SK-N-SH (cell line): ENCODE measurements around the gene SLC2A4. TPM values are rescaled to one million over a fixed set of nuclear protein-coding genes. Genes with fewer than 3 reads are reported as not detected.
A peak's percentile ranks its signal among the peaks of the same experiment; 100 is the strongest.
"Not testable (repeated sequence)": the region's sequence is repeated elsewhere in the genome, so short reads cannot be mapped to it uniquely, and the experiment has no call there.

Source experiments
- CTCF ChIA-PET: fragments of 300-600, 350-600 bp; formaldehyde crosslinking; extraction: SDS; loops from one replicate; lab custom pipeline; 2021; lab: Yijun Ruan, JAX
- POLR2A ChIA-PET: fragments of 350-600 bp; sonication (Branson Sonifier 250); formaldehyde crosslinking; extraction: SDS; loops from one replicate; lab custom pipeline; 2020; ENCODE audit warnings: antibody characterized with exemption, inconsistent platforms; lab: Yijun Ruan, JAX
- DNase-seq: peaks from one replicate; pipeline ENCODE4 v3.0.0; 2012
- H2AFZ ChIP-seq: fragments of 200-600 bp; sonication (generic); 2 replicates; pipeline ENCODE4 v1.8.1; 2016; ENCODE audit warnings: antibody characterized with exemption, mild to moderate bottlenecking, low read depth
- H3F3A ChIP-seq: fragments of 200-600 bp; sonication (generic); replicated peaks from 2 replicates; pipeline ENCODE3; 2016; ENCODE audit warnings: antibody characterized with exemption, mild to moderate bottlenecking; ENCODE audit not compliant: insufficient read depth
- H3K27ac ChIP-seq, 2 experiments: fragments of 200-500 bp in 1 of 2; fragments of 200-600 bp in 1 of 2; sonication (Bioruptor generic) in 1 of 2; sonication (generic), shearing (Covaris generic) in 1 of 2; 2 replicates each; pipeline versions ENCODE4 v1.5.1 to v1.6.1; 2014 to 2016; ENCODE audit warnings: low read depth in 2 of 2, inconsistent platforms in 1 of 2, low read length in 1 of 2, mild to moderate bottlenecking in 1 of 2, mixed read lengths in 1 of 2
- H3K27me3 ChIP-seq: fragments of 200-600 bp; sonication (generic), shearing (Covaris generic); 2 replicates; pipeline ENCODE4 v1.6.1; 2016; ENCODE audit warnings: mixed run types; ENCODE audit not compliant: insufficient read depth
- H3K36me3 ChIP-seq, 2 experiments: fragments of 200-500 bp in 1 of 2; fragments of 200-600 bp in 1 of 2; sonication (Bioruptor generic) in 1 of 2; sonication (generic) in 1 of 2; replicated peaks in 1 of 2; 2 replicates each; pipeline versions ENCODE3 to v1.5.1; 2014 to 2016; ENCODE audit warnings: low read length in 1 of 2, mild to moderate bottlenecking in 1 of 2; ENCODE audit not compliant: insufficient read depth in 2 of 2, control insufficient read depth in 1 of 2
- H3K4me1 ChIP-seq, 2 experiments: fragments of 200-500 bp in 1 of 2; fragments of 200-600 bp in 1 of 2; sonication (Bioruptor generic) in 1 of 2; sonication (generic), shearing (Covaris generic) in 1 of 2; 2 replicates each; pipeline versions ENCODE4 v1.5.1 to v1.6.1; 2014 to 2016; ENCODE audit warnings: low read depth in 1 of 2, low read length in 1 of 2, mixed run types in 1 of 2; ENCODE audit not compliant: insufficient read depth in 2 of 2, control insufficient read depth in 1 of 2
- H3K4me2 ChIP-seq: fragments of 200-600 bp; sonication (generic), shearing (Covaris generic); 2 replicates; pipeline ENCODE4 v1.6.1; 2017; ENCODE audit warnings: mixed run types
- H3K4me3 ChIP-seq, 2 experiments: fragments of 200-500 bp in 1 of 2; fragments of 200-600 bp in 1 of 2; sonication (Bioruptor generic) in 1 of 2; sonication (generic), shearing (Covaris generic) in 1 of 2; 2 replicates each; pipeline versions ENCODE4 v1.5.1 to v1.8.1; 2014 to 2016; ENCODE audit warnings: low read depth in 2 of 2, inconsistent platforms in 1 of 2, low read length in 1 of 2, mild to moderate bottlenecking in 1 of 2, mixed read lengths in 1 of 2, moderate library complexity in 1 of 2
- H3K79me2 ChIP-seq: fragments of 200-600 bp; sonication (generic); 2 replicates; pipeline ENCODE4 v1.8.1; 2017; ENCODE audit warnings: mild to moderate bottlenecking; ENCODE audit not compliant: insufficient read depth
- H3K9ac ChIP-seq: fragments of 200-600 bp; sonication (generic); 2 replicates; pipeline ENCODE4 v1.6.1; 2017; ENCODE audit warnings: mixed run types
- H3K9me2 ChIP-seq: fragments of 200-600 bp; sonication (generic); 2 replicates; pipeline ENCODE4 v1.6.1; 2017; ENCODE audit warnings: mixed run types
- H3K9me3 ChIP-seq: fragments of 200-600 bp; sonication (generic); 2 replicates; pipeline ENCODE4 v1.6.1; 2017; ENCODE audit warnings: mixed run types, mild to moderate bottlenecking, moderate library complexity
- H4K20me1 ChIP-seq: fragments of 200-600 bp; sonication (generic); 2 replicates; pipeline ENCODE4 v1.6.1; 2017; ENCODE audit warnings: mild to moderate bottlenecking, mixed run types; ENCODE audit not compliant: insufficient read depth
- FOXJ3 ChIP-seq: sonication (generic); formaldehyde crosslinking; IDR thresholded peaks from 2 replicates; pipeline ENCODE4 v1.5.1; 2020; ENCODE audit warnings: mild to moderate bottlenecking, missing genetic modification reagents
- GABPA ChIP-seq: IDR thresholded peaks from 2 replicates; pipeline ENCODE4 v1.4.0; 2012; ENCODE audit warnings: low read depth, mild to moderate bottlenecking
- JUND ChIP-seq: IDR thresholded peaks from 2 replicates; pipeline ENCODE4 v1.4.0; 2012
- MEF2A ChIP-seq: IDR thresholded peaks from 2 replicates; pipeline ENCODE4 v1.4.0; 2012; ENCODE audit warnings: low read depth, borderline replicate concordance
- MXI1 ChIP-seq: IDR thresholded peaks from 2 replicates; pipeline ENCODE4 v1.6.1; 2012; ENCODE audit warnings: mild to moderate bottlenecking, low read depth, low read length, improper control_type of control experiment
- NFIC ChIP-seq: IDR thresholded peaks from 2 replicates; pipeline ENCODE4 v1.4.0; 2012; ENCODE audit warnings: borderline replicate concordance
- NRF1 ChIP-seq: IDR thresholded peaks from 2 replicates; pipeline ENCODE4 v1.6.1; 2012; ENCODE audit warnings: low read depth, mild to moderate bottlenecking, low read length
- POLR2AphosphoS5 ChIP-seq: IDR thresholded peaks from 2 replicates; pipeline ENCODE4 v1.6.1; 2012; ENCODE audit warnings: low read depth, low read length
- RAD21 ChIP-seq: IDR thresholded peaks from 2 replicates; pipeline ENCODE4 v1.6.1; 2012; ENCODE audit warnings: mild to moderate bottlenecking, low read length
- RXRA ChIP-seq: IDR thresholded peaks from 2 replicates; pipeline ENCODE4 v1.4.0; 2012; ENCODE audit warnings: low read depth, mild to moderate bottlenecking, borderline replicate concordance
- TAF1 ChIP-seq: IDR thresholded peaks from 2 replicates; pipeline ENCODE4 v1.6.1; 2012; ENCODE audit warnings: low read depth, mild to moderate bottlenecking, low read length, moderate library complexity, borderline replicate concordance
- WGBS: methylation state at CpG from one replicate; pipeline ENCODE4 v1.1.6; 2017; ENCODE audit warnings: low lambda C conversion rate; 5-methylcytosine and 5-hydroxymethylcytosine counted together
- polyA plus RNA-seq, 3 experiments: library from polyadenylated mRNA; depleted of rRNA; stranded (reverse); fragments of >200 nt; gene quantifications; 2 replicates each; pipeline ENCODE4 v1.2.3, GENCODE V29; 2012
- TF ChIP-seq, protein P1 (sequence below): IDR thresholded peaks from 2 replicates; pipeline ENCODE4 v1.4.0; 2012; ENCODE audit warnings: low read depth
- TF ChIP-seq, protein P2 (sequence below): fragments of 200-600 bp; sonication (generic); IDR thresholded peaks from 2 replicates; pipeline ENCODE4 v1.6.1; 2017; ENCODE audit warnings: antibody characterized with exemption, mild to moderate bottlenecking, moderate library complexity
- TF ChIP-seq, protein P3 (sequence below): IDR thresholded peaks from 2 replicates; pipeline ENCODE4; 2012
- TF ChIP-seq, protein P4 (sequence below): fragments of 150-350 bp; IDR thresholded peaks from 2 replicates; pipeline ENCODE4 v1.6.1; 2016; ENCODE audit warnings: mild to moderate bottlenecking, low read depth, low read length
- TF ChIP-seq, protein P5 (sequence below): fragments of 150-350 bp; IDR thresholded peaks from 2 replicates; pipeline ENCODE4 v1.6.1; 2017; ENCODE audit warnings: antibody characterized with exemption, low read length, low read depth, borderline replicate concordance

The SLC2A4 gene
- polyA plus RNA-seq, 1 of the 3 experiments (the other 2 are of a cell fraction) = 0.44 TPM

DNA sequence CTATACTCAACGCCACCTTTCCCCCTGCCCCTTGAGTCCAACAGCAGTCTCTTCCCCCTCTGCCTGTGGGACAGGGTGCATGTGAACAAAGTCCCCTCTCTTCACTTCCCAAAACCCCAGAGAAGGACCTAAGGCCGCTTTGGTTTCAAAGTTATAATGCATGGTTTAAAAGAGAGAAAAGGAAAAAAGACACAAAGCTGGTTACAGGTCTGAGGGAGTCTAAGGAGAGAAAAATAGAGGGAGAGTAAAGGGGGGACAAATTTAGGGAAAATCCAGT lies 38.1 kb upstream of the SLC2A4 start:
- H3K9me3 ChIP-seq = no peaks in the 10 kb centered on the region
- ChIA-PET CTCF (interaction anchor here (1.0 to 5.6 kb wide), 5 partner anchors 8 to 108 kb away, joined by 3 to 35 read pairs (median 6); partner anchors contain the start of genes ACADVL, CTDNEP1, DLG4 and ELP5), POLR2A (interaction anchor here (1.2 to 1.8 kb wide), 4 partner anchors 8 to 28 kb away, joined by 5 to 7 read pairs (median 6); partner anchors contain the start of genes CTDNEP1, DVL2 and ELP5)
- H3K36me3 ChIP-seq = peaks cover 31 to 44% of the 10 kb centered on the region in 2 experiments
- H3K4me2 ChIP-seq = peak overlapping the region; percentile 79
- no peak for DNase-seq
- peak overlapping the region; percentile 88 to 99 for H3K27ac ChIP-seq
- H2AFZ ChIP-seq = no peak overlapping the region
- TF ChIP-seq MEF2A = no peak
- TF ChIP-seq FOXJ3 = no peak
- peaks cover 43% of the 10 kb centered on the region for H3F3A ChIP-seq
- no peaks in the 10 kb centered on the region for H3K9me2 ChIP-seq
- H4K20me1 ChIP-seq = no peaks in the 10 kb centered on the region
- peaks cover 12 to 19% of the 10 kb centered on the region in 2 experiments; a peak in 3 of 4 replicates for H3K4me1 ChIP-seq
- peak overlapping the region; percentile 97 for H3K9ac ChIP-seq
- no peaks in the 10 kb centered on the region for H3K27me3 ChIP-seq
- peak overlapping the region; percentile 80 to 98 for H3K4me3 ChIP-seq
- H3K79me2 ChIP-seq = peaks cover 61% of the 10 kb centered on the region
- WGBS = 71% methylated on average over 2 of the region's 2 CpGs

DNA sequence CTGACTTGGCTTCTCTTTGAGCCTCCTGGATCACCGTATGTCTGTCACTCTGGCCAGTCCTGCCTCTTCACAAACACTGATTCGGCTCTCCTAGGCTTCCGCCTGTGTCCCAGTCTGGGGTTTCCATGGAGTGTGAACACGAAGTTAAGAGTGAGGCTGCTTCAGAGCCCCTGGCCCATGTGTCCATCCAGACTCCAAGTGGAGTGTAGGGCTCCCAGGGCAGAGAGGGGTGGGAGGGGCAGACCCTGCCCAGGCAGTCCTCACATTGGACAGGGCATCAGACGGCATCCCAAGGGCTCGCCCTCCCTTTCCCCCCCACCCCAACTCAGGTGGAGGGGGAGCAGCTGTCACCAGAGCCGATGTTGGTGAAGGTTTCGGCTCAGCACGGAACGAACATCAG lies 37.7 kb upstream of the SLC2A4 start:
- peaks cover 62% of the 10 kb centered on the region for H3K79me2 ChIP-seq
- POLR2A ChIA-PET = interaction anchor here (0.6 to 1.8 kb wide), 2 partner anchors 9 to 60 kb away, joined by 5 to 7 read pairs; partner anchors contain the start of gene DVL2

DNA sequence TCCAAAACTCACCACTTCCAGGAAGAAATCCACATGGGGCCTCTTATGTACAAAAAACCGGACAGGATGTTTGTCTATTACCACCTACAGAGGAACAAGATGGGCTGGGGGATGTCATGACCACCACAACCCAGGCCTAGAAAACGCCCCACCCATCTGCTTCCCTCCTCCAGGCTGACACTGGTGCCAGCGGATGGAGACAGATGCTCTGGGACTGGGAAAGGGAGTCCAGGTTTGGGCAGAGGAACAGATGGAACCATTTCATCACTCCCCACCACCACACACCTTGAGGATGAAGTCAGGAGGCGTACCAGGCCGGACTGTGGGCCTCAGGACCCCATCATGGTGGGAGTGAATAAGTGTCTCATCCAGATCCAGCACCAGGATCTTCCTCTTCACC lies 34.7 kb upstream of the SLC2A4 start:
- Histone ChIP-seq H3K79me2 (peaks cover 61% of the 10 kb centered on the region), H3K9me2 (no peaks in the 10 kb centered on the region), H3K4me1 (peaks cover 6 to 24% of the 10 kb centered on the region in 2 experiments; a peak in 3 of 4 replicates), H3K9ac (no peak overlapping the region), H4K20me1 (no peaks in the 10 kb centered on the region), H3K4me2 (no peak overlapping the region), H3K9me3 (no peaks in the 10 kb centered on the region), H3K27ac (no peak overlapping the region), H3K4me3 (no peak overlapping the region), H3K27me3 (no peaks in the 10 kb centered on the region), H3K36me3 (peaks cover 18 to 31% of the 10 kb centered on the region in 2 experiments), H3F3A (peaks cover 23% of the 10 kb centered on the region), H2AFZ (no peak overlapping the region)
- DNase-seq = no peak
- POLR2A ChIA-PET = no interaction called here
- TF ChIP-seq TAF1 = no peak
- TF ChIP-seq, protein P1, sequence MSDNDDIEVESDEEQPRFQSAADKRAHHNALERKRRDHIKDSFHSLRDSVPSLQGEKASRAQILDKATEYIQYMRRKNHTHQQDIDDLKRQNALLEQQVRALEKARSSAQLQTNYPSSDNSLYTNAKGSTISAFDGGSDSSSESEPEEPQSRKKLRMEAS = no peak
- TF ChIP-seq MXI1 = no peak
- no peak for TF ChIP-seq JUND
- TF ChIP-seq, protein P2, sequence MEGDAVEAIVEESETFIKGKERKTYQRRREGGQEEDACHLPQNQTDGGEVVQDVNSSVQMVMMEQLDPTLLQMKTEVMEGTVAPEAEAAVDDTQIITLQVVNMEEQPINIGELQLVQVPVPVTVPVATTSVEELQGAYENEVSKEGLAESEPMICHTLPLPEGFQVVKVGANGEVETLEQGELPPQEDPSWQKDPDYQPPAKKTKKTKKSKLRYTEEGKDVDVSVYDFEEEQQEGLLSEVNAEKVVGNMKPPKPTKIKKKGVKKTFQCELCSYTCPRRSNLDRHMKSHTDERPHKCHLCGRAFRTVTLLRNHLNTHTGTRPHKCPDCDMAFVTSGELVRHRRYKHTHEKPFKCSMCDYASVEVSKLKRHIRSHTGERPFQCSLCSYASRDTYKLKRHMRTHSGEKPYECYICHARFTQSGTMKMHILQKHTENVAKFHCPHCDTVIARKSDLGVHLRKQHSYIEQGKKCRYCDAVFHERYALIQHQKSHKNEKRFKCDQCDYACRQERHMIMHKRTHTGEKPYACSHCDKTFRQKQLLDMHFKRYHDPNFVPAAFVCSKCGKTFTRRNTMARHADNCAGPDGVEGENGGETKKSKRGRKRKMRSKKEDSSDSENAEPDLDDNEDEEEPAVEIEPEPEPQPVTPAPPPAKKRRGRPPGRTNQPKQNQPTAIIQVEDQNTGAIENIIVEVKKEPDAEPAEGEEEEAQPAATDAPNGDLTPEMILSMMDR = no peak
- no peak for TF ChIP-seq RXRA
- no peak for TF ChIP-seq POLR2AphosphoS5
- TF ChIP-seq, protein P3, sequence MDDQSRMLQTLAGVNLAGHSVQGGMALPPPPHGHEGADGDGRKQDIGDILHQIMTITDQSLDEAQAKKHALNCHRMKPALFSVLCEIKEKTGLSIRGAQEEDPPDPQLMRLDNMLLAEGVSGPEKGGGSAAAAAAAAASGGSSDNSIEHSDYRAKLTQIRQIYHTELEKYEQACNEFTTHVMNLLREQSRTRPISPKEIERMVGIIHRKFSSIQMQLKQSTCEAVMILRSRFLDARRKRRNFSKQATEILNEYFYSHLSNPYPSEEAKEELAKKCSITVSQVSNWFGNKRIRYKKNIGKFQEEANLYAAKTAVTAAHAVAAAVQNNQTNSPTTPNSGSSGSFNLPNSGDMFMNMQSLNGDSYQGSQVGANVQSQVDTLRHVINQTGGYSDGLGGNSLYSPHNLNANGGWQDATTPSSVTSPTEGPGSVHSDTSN = no peak
- no peak for TF ChIP-seq GABPA
- TF ChIP-seq NFIC = no peak
- TF ChIP-seq, protein P4, sequence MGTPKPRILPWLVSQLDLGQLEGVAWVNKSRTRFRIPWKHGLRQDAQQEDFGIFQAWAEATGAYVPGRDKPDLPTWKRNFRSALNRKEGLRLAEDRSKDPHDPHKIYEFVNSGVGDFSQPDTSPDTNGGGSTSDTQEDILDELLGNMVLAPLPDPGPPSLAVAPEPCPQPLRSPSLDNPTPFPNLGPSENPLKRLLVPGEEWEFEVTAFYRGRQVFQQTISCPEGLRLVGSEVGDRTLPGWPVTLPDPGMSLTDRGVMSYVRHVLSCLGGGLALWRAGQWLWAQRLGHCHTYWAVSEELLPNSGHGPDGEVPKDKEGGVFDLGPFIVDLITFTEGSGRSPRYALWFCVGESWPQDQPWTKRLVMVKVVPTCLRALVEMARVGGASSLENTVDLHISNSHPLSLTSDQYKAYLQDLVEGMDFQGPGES = no peak
- TF ChIP-seq RAD21 = no peak
- TF ChIP-seq NRF1 = no peak
- TF ChIP-seq, protein P5, sequence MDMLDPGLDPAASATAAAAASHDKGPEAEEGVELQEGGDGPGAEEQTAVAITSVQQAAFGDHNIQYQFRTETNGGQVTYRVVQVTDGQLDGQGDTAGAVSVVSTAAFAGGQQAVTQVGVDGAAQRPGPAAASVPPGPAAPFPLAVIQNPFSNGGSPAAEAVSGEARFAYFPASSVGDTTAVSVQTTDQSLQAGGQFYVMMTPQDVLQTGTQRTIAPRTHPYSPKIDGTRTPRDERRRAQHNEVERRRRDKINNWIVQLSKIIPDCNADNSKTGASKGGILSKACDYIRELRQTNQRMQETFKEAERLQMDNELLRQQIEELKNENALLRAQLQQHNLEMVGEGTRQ = no peak
- CTCF ChIA-PET = interaction anchor here (1.0 to 1.3 kb wide), 2 partner anchors 33 to 49 kb away, joined by 5 read pairs; no protein-coding TSS in a partner anchor
- WGBS = 91% methylated on average over 3 of the region's 5 CpGs

More for the DNA sequence above, 37.7 kb upstream of the SLC2A4 start:
- not testable (repeated sequence) for H3K9me2 ChIP-seq, H2AFZ ChIP-seq, H3K4me2 ChIP-seq, H3K27ac ChIP-seq, H4K20me1 ChIP-seq, H3K9ac ChIP-seq, H3K4me3 ChIP-seq, DNase-seq, H3K9me3 ChIP-seq, H3K27me3 ChIP-seq
- H3K36me3 ChIP-seq = peaks cover 31 to 44% of the 10 kb centered on the region in 2 experiments
- CTCF ChIA-PET = interaction anchor here (0.9 to 3.7 kb wide), 3 partner anchors 24 to 107 kb away, joined by 3 to 15 read pairs (median 3); partner anchors contain the start of genes ACADVL and DLG4
- peaks cover 43% of the 10 kb centered on the region for H3F3A ChIP-seq
- peaks cover 12 to 19% of the 10 kb centered on the region in 2 experiments; a peak in 3 of 4 replicates for H3K4me1 ChIP-seq
- 89% methylated on average over 8 of the region's 10 CpGs for WGBS
